SK-N-SH (cell line): ENCODE measurements around the gene ARID2. TPM values are rescaled to one million over a fixed set of nuclear protein-coding genes. Genes with fewer than 3 reads are reported as not detected.

Experiments used
- CTCF ChIA-PET: fragments of 300-600, 350-600 bp; formaldehyde crosslinking; extraction: SDS; loops from one replicate; lab custom pipeline; 2021; lab: Yijun Ruan, JAX
- POLR2A ChIA-PET: fragments of 350-600 bp; sonication (Branson Sonifier 250); formaldehyde crosslinking; extraction: SDS; loops from one replicate; lab custom pipeline; 2020; ENCODE audit warnings: antibody characterized with exemption, inconsistent platforms; lab: Yijun Ruan, JAX
- DNase-seq: peaks from one replicate; pipeline ENCODE4 v3.0.0; 2012
- H2AFZ ChIP-seq: fragments of 200-600 bp; sonication (generic); 2 replicates; pipeline ENCODE4 v1.8.1; 2016; ENCODE audit warnings: antibody characterized with exemption, mild to moderate bottlenecking, low read depth
- H3F3A ChIP-seq: fragments of 200-600 bp; sonication (generic); replicated peaks from 2 replicates; pipeline ENCODE3; 2016; ENCODE audit warnings: antibody characterized with exemption, mild to moderate bottlenecking; ENCODE audit not compliant: insufficient read depth
- H3K27ac ChIP-seq, 2 experiments: fragments of 200-500 bp in 1 of 2; fragments of 200-600 bp in 1 of 2; sonication (Bioruptor generic) in 1 of 2; sonication (generic), shearing (Covaris generic) in 1 of 2; 2 replicates each; pipeline versions ENCODE4 v1.5.1 to v1.6.1; 2014 to 2016; ENCODE audit warnings: low read depth in 2 of 2, inconsistent platforms in 1 of 2, low read length in 1 of 2, mild to moderate bottlenecking in 1 of 2, mixed read lengths in 1 of 2
- H3K27me3 ChIP-seq: fragments of 200-600 bp; sonication (generic), shearing (Covaris generic); 2 replicates; pipeline ENCODE4 v1.6.1; 2016; ENCODE audit warnings: mixed run types; ENCODE audit not compliant: insufficient read depth
- H3K36me3 ChIP-seq, 2 experiments: fragments of 200-500 bp in 1 of 2; fragments of 200-600 bp in 1 of 2; sonication (Bioruptor generic) in 1 of 2; sonication (generic) in 1 of 2; replicated peaks in 1 of 2; 2 replicates each; pipeline versions ENCODE3 to v1.5.1; 2014 to 2016; ENCODE audit warnings: low read length in 1 of 2, mild to moderate bottlenecking in 1 of 2; ENCODE audit not compliant: insufficient read depth in 2 of 2, control insufficient read depth in 1 of 2
- H3K4me1 ChIP-seq, 2 experiments: fragments of 200-500 bp in 1 of 2; fragments of 200-600 bp in 1 of 2; sonication (Bioruptor generic) in 1 of 2; sonication (generic), shearing (Covaris generic) in 1 of 2; 2 replicates each; pipeline versions ENCODE4 v1.5.1 to v1.6.1; 2014 to 2016; ENCODE audit warnings: low read depth in 1 of 2, low read length in 1 of 2, mixed run types in 1 of 2; ENCODE audit not compliant: insufficient read depth in 2 of 2, control insufficient read depth in 1 of 2
- H3K4me2 ChIP-seq: fragments of 200-600 bp; sonication (generic), shearing (Covaris generic); 2 replicates; pipeline ENCODE4 v1.6.1; 2017; ENCODE audit warnings: mixed run types
- H3K4me3 ChIP-seq, 2 experiments: fragments of 200-500 bp in 1 of 2; fragments of 200-600 bp in 1 of 2; sonication (Bioruptor generic) in 1 of 2; sonication (generic), shearing (Covaris generic) in 1 of 2; 2 replicates each; pipeline versions ENCODE4 v1.5.1 to v1.8.1; 2014 to 2016; ENCODE audit warnings: low read depth in 2 of 2, inconsistent platforms in 1 of 2, low read length in 1 of 2, mild to moderate bottlenecking in 1 of 2, mixed read lengths in 1 of 2, moderate library complexity in 1 of 2
- H3K79me2 ChIP-seq: fragments of 200-600 bp; sonication (generic); 2 replicates; pipeline ENCODE4 v1.8.1; 2017; ENCODE audit warnings: mild to moderate bottlenecking; ENCODE audit not compliant: insufficient read depth
- H3K9ac ChIP-seq: fragments of 200-600 bp; sonication (generic); 2 replicates; pipeline ENCODE4 v1.6.1; 2017; ENCODE audit warnings: mixed run types
- H3K9me2 ChIP-seq: fragments of 200-600 bp; sonication (generic); 2 replicates; pipeline ENCODE4 v1.6.1; 2017; ENCODE audit warnings: mixed run types
- H3K9me3 ChIP-seq: fragments of 200-600 bp; sonication (generic); 2 replicates; pipeline ENCODE4 v1.6.1; 2017; ENCODE audit warnings: mixed run types, mild to moderate bottlenecking, moderate library complexity
- H4K20me1 ChIP-seq: fragments of 200-600 bp; sonication (generic); 2 replicates; pipeline ENCODE4 v1.6.1; 2017; ENCODE audit warnings: mild to moderate bottlenecking, mixed run types; ENCODE audit not compliant: insufficient read depth
- EZH2phosphoT487 ChIP-seq: fragments of 200-600 bp; sonication (generic); IDR thresholded peaks from 2 replicates; pipeline ENCODE4 v1.6.1; 2017; ENCODE audit warnings: low read depth, mixed run types, mild to moderate bottlenecking, antibody characterized with exemption, moderate library complexity, borderline replicate concordance
- GABPA ChIP-seq: IDR thresholded peaks from 2 replicates; pipeline ENCODE4 v1.4.0; 2012; ENCODE audit warnings: low read depth, mild to moderate bottlenecking
- MAX ChIP-seq: IDR thresholded peaks from 2 replicates; pipeline ENCODE4 v1.4.0; 2012; ENCODE audit warnings: low read depth
- USF2 ChIP-seq: fragments of 150-350 bp; IDR thresholded peaks from 2 replicates; pipeline ENCODE4 v1.6.1; 2017; ENCODE audit warnings: antibody characterized with exemption, low read length, low read depth, borderline replicate concordance
- WGBS: methylation state at CpG from one replicate; pipeline ENCODE4 v1.1.6; 2017; ENCODE audit warnings: low lambda C conversion rate; 5-methylcytosine and 5-hydroxymethylcytosine counted together
- polyA plus RNA-seq, 3 experiments: library from polyadenylated mRNA; depleted of rRNA; stranded (reverse); fragments of >200 nt; gene quantifications; 2 replicates each; pipeline ENCODE4 v1.2.3, GENCODE V29; 2012
- TF ChIP-seq, protein P1 (sequence below): IDR thresholded peaks from 2 replicates; pipeline ENCODE4 v1.6.1; 2012; ENCODE audit warnings: mild to moderate bottlenecking, low read depth, low read length, moderate library complexity

Gene ARID2
- polyA plus RNA-seq, 1 of the 3 experiments (the other 2 are of a cell fraction) = 5.9 TPM

DNA sequence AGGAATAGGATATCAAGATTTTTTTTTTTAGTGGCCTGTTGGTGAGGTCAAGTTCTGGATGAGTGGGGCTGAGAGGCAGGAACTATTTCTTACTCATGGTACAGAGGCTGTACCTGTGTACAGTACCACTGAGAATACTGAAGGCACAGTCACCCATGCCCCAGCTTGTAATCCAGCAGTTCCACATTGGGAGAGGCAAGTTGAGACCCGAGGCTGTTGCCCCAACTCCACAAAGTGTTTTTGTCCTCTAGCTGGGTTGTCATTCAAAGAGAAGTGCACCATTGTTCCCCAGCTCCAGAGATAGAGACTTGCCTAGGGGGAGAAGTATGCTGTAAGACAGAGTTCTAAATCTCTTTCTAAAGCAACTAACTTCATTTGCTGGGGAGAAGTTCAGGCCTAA is 38.7 kb downstream of the ARID2 start:
- POLR2A ChIA-PET = no interaction called here

DNA sequence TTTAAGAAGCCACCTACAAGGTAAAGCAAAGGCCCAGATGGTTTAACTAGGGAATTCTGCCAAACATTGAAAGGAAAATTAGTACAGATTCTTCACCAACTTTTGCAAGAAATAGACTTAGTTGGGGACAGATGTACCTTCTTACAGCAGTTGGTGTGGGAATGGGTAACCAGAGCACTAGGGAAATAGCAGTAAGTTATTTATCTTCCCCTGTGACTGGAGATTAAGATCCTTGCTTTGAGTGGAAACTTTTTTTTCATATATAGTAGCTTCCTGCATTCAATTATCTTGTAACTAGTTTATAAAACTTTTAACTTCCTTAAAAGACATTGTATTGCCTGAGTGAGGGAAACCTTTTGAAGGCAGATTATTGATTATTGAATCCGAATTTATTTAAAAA is 44.2 kb downstream of the ARID2 start:
- 96% methylated on average over 1 of the region's 1 CpG for WGBS

More for the DNA sequence above, 38.7 kb downstream of the ARID2 start:
- no peak overlapping the region for H3K4me3 ChIP-seq
- H3K79me2 ChIP-seq = peaks cover 74% of the 10 kb centered on the region
- H3K27me3 ChIP-seq = no peaks in the 10 kb centered on the region
- H3K4me1 ChIP-seq = peaks cover 0 to 6% of the 10 kb centered on the region in 2 experiments; a peak in 2 of 4 replicates
- peaks cover 6% of the 10 kb centered on the region for H3F3A ChIP-seq
- H3K27ac ChIP-seq = no peak overlapping the region
- peaks cover 0 to 9% of the 10 kb centered on the region in 2 experiments for H3K36me3 ChIP-seq
- H3K4me2 ChIP-seq = no peak overlapping the region
- no peak for DNase-seq
- no peak overlapping the region for H3K9ac ChIP-seq
- TF ChIP-seq EZH2phosphoT487 = no peak
- TF ChIP-seq, protein P1, sequence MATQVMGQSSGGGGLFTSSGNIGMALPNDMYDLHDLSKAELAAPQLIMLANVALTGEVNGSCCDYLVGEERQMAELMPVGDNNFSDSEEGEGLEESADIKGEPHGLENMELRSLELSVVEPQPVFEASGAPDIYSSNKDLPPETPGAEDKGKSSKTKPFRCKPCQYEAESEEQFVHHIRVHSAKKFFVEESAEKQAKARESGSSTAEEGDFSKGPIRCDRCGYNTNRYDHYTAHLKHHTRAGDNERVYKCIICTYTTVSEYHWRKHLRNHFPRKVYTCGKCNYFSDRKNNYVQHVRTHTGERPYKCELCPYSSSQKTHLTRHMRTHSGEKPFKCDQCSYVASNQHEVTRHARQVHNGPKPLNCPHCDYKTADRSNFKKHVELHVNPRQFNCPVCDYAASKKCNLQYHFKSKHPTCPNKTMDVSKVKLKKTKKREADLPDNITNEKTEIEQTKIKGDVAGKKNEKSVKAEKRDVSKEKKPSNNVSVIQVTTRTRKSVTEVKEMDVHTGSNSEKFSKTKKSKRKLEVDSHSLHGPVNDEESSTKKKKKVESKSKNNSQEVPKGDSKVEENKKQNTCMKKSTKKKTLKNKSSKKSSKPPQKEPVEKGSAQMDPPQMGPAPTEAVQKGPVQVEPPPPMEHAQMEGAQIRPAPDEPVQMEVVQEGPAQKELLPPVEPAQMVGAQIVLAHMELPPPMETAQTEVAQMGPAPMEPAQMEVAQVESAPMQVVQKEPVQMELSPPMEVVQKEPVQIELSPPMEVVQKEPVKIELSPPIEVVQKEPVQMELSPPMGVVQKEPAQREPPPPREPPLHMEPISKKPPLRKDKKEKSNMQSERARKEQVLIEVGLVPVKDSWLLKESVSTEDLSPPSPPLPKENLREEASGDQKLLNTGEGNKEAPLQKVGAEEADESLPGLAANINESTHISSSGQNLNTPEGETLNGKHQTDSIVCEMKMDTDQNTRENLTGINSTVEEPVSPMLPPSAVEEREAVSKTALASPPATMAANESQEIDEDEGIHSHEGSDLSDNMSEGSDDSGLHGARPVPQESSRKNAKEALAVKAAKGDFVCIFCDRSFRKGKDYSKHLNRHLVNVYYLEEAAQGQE = no peak
- TF ChIP-seq, all 33 proteins: peak for 0
- CTCF ChIA-PET = no interaction called here
- H3K9me3 ChIP-seq = no peaks in the 10 kb centered on the region
- no peaks in the 10 kb centered on the region for H4K20me1 ChIP-seq
- WGBS = 100% methylated on average over 1 of the region's 1 CpG
- H3K9me2 ChIP-seq = no peaks in the 10 kb centered on the region
- no peak overlapping the region for H2AFZ ChIP-seq

More for the DNA sequence above, 44.2 kb downstream of the ARID2 start:
- Histone ChIP-seq H3K9me3 (no peaks in the 10 kb centered on the region), H2AFZ (no peak overlapping the region), H3K36me3 (peaks cover 0 to 9% of the 10 kb centered on the region in 2 experiments), H3K27ac (no peak overlapping the region), H3K4me2 (no peak overlapping the region), H4K20me1 (peaks cover 8% of the 10 kb centered on the region), H3K9me2 (no peaks in the 10 kb centered on the region), H3F3A (peaks cover 6% of the 10 kb centered on the region), H3K4me3 (no peak overlapping the region), H3K27me3 (no peaks in the 10 kb centered on the region), H3K4me1 (peaks cover 0 to 6% of the 10 kb centered on the region in 2 experiments; a peak in 2 of 4 replicates), H3K79me2 (peaks cover 66% of the 10 kb centered on the region), H3K9ac (no peak overlapping the region)
- no peak for DNase-seq
- ChIA-PET CTCF (no interaction called here), POLR2A (no interaction called here)
- no peak for TF ChIP-seq GABPA
- TF ChIP-seq USF2 = no peak
- TF ChIP-seq MAX = no peak
